Osteoblast (primary cell): ENCODE measurements around the gene TNNI3K. TPM values are rescaled to one million over a fixed set of nuclear protein-coding genes. Genes with fewer than 3 reads are reported as not detected.

Source experiments
- DNase-seq: peaks from one replicate; pipeline ENCODE4 v3.0.0; 2011; ENCODE audit warnings: low spot score, mixed read lengths; ENCODE audit not compliant: insufficient read length; ENCODE audit errors: missing footprints
- H2AFZ ChIP-seq: 2 replicates; pipeline ENCODE4 v1.6.0; 2011; ENCODE audit warnings: mild to moderate bottlenecking, low read length
- H3K27ac ChIP-seq: 2 replicates; pipeline ENCODE4 v1.5.1; 2011; ENCODE audit warnings: mild to moderate bottlenecking, low read depth, low read length, moderate library complexity
- H3K27me3 ChIP-seq: 2 replicates; pipeline ENCODE4 v1.6.0; 2012; ENCODE audit warnings: mild to moderate bottlenecking, control low read depth, inconsistent platforms, low read length, moderate library complexity; ENCODE audit not compliant: insufficient read depth
- H3K36me3 ChIP-seq: 2 replicates; pipeline ENCODE4 v1.5.1; 2011; ENCODE audit warnings: mild to moderate bottlenecking, low read length, control low read depth, moderate library complexity; ENCODE audit not compliant: insufficient read depth
- H3K4me1 ChIP-seq: 2 replicates; pipeline ENCODE4 v1.5.1; 2011; ENCODE audit warnings: mild to moderate bottlenecking, low read length, control low read depth, moderate library complexity; ENCODE audit not compliant: insufficient read depth
- H3K4me2 ChIP-seq: 2 replicates; pipeline ENCODE4 v1.6.0; 2011; ENCODE audit warnings: mild to moderate bottlenecking, low read length; ENCODE audit not compliant: insufficient read depth
- H3K4me3 ChIP-seq: fragments of 200-600 bp; sonication (generic); 3 replicates; pipeline ENCODE4 v1.5.1; 2012; ENCODE audit warnings: mild to moderate bottlenecking, low read length, inconsistent platforms; ENCODE audit not compliant: insufficient read depth
- H3K79me2 ChIP-seq: 2 replicates; pipeline ENCODE4 v1.6.0; 2012; ENCODE audit warnings: mild to moderate bottlenecking, low read length, control low read depth, inconsistent platforms; ENCODE audit not compliant: insufficient read depth
- H3K9me3 ChIP-seq: 2 replicates; pipeline ENCODE4 v1.5.1; 2011; ENCODE audit warnings: low read depth, low read length, control low read depth
- H4K20me1 ChIP-seq: 2 replicates; pipeline ENCODE4 v1.6.0; 2012; ENCODE audit warnings: mild to moderate bottlenecking, low read length, control low read depth; ENCODE audit not compliant: insufficient read depth
- total RNA-seq: library from RNA; depleted of rRNA; stranded (reverse); fragments of >200 nt; gene quantifications from 2 replicates; pipeline ENCODE4 v1.2.3, GENCODE V29; 2012
- TF ChIP-seq, protein P1 (sequence below): IDR thresholded peaks from 2 replicates; pipeline ENCODE4 v1.5.1; 2011; ENCODE audit warnings: mild to moderate bottlenecking, low read depth, low read length, moderate library complexity; ENCODE audit errors: extremely low read depth

The TNNI3K gene
- total RNA-seq, 1 donor, result 0.72 TPM

DNA sequence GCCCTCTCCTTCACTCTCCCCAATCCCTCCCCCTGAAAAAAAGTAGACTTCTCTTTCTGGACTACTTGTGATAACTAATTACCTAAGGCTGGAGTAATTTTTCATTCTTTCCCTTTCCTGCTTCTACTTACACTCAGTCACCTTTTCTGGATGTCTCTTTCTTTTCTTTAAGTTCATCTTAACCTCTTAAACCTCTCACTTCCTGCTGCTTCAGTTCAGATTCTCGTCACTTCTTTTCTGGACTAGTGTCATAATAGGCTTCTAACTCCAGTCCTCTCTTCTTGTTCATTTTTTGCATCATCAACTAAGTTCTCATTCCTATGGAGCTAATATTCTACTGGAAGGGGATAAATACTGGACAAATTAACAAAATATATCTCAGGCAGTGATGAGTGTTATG, 201.8 kb downstream of the TNNI3K start:
- Histone ChIP-seq H3K9me3 (no peaks in the 10 kb centered on the region), H3K36me3 (no peaks in the 10 kb centered on the region), H3K4me3 (no peak overlapping the region), H2AFZ (no peak overlapping the region), H3K4me1 (no peaks in the 10 kb centered on the region), H3K27me3 (no peaks in the 10 kb centered on the region), H3K4me2 (no peak overlapping the region), H3K27ac (no peak overlapping the region), H3K79me2 (no peaks in the 10 kb centered on the region), H4K20me1 (no peaks in the 10 kb centered on the region)
- DNase-seq, result no peak
- TF ChIP-seq, protein P1, sequence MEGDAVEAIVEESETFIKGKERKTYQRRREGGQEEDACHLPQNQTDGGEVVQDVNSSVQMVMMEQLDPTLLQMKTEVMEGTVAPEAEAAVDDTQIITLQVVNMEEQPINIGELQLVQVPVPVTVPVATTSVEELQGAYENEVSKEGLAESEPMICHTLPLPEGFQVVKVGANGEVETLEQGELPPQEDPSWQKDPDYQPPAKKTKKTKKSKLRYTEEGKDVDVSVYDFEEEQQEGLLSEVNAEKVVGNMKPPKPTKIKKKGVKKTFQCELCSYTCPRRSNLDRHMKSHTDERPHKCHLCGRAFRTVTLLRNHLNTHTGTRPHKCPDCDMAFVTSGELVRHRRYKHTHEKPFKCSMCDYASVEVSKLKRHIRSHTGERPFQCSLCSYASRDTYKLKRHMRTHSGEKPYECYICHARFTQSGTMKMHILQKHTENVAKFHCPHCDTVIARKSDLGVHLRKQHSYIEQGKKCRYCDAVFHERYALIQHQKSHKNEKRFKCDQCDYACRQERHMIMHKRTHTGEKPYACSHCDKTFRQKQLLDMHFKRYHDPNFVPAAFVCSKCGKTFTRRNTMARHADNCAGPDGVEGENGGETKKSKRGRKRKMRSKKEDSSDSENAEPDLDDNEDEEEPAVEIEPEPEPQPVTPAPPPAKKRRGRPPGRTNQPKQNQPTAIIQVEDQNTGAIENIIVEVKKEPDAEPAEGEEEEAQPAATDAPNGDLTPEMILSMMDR, result no peak

DNA sequence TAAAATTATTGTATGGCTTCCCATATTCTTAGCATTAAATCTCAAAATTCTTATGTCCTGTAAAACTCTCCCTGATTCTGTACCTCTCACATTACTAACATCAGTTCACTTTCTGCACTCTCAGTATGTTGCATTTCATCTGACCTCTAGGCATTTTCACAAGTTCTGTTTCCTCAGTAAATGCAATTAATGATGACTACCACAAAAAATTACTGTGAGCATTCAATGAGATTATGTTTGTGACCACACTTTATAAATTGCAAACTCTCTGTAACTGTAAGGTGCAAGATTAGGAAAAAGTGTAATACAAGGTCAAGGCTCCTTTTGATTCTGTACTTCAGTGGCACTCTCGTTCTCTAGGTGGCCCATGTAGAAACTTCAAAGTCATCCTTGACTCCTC, 216.8 kb downstream of the TNNI3K start:
- Histone ChIP-seq H3K4me1 (no peaks in the 10 kb centered on the region), H3K9me3 (no peaks in the 10 kb centered on the region), H3K27ac (no peak overlapping the region), H3K79me2 (no peaks in the 10 kb centered on the region), H4K20me1 (no peaks in the 10 kb centered on the region), H3K27me3 (no peaks in the 10 kb centered on the region), H3K4me3 (no peak overlapping the region), H3K36me3 (no peaks in the 10 kb centered on the region), H3K4me2 (no peak overlapping the region), H2AFZ (no peak overlapping the region)
- DNase-seq, result no peak
- TF ChIP-seq, protein P1, result no peak

DNA sequence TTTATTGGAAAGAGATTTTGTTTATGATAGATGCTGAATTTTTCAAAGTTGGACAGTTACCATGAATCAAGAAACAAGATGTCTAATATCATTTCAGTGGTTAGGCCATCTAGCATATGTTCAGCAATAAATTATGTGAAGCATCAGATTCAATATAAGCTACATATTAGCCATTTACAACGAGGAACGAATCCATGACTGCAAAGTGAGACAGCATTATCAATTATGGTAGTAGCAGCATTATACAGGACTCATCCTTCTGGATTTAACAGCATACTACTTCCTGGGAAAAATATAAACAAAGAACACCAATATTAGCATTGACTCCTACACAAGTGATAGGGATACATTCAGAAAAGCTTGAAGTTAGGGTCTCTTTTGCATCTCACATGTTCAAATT, 218.1 kb downstream of the TNNI3K start:
- TF ChIP-seq, protein P1, result no peak
- DNase-seq, result no peak
- Histone ChIP-seq H3K79me2 (no peaks in the 10 kb centered on the region), H3K27me3 (no peaks in the 10 kb centered on the region), H3K4me3 (no peak overlapping the region), H4K20me1 (no peaks in the 10 kb centered on the region), H2AFZ (no peak overlapping the region), H3K36me3 (no peaks in the 10 kb centered on the region), H3K9me3 (no peaks in the 10 kb centered on the region), H3K4me2 (no peak overlapping the region), H3K27ac (no peak overlapping the region), H3K4me1 (no peaks in the 10 kb centered on the region)

DNA sequence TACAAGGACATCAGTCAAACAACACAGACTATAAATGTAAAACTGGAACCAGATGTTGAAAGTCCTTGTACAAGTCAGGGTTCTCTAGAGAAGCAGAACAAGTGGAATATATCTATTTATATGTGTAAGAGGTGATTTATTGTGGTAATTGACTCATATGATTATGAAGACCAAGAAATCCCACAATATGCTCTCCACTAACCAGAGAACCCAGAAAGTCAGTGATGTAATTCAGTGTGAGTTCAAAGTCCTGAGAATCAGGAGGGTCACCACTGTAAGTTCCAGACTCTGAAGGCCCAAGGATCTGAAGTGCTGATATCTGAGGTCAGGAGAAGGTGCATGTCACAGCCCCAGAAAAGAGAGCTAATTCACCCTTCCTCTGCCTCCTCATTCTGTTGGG, 220.2 kb downstream of the TNNI3K start:
- Histone ChIP-seq H3K36me3 (no peaks in the 10 kb centered on the region), H3K4me2 (no peak overlapping the region), H3K27ac (no peak overlapping the region), H3K4me1 (no peaks in the 10 kb centered on the region), H3K9me3 (no peaks in the 10 kb centered on the region), H3K27me3 (no peaks in the 10 kb centered on the region), H3K79me2 (no peaks in the 10 kb centered on the region), H3K4me3 (no peak overlapping the region), H4K20me1 (no peaks in the 10 kb centered on the region), H2AFZ (no peak overlapping the region)
- TF ChIP-seq, protein P1, result no peak
- no peak for DNase-seq
